Astrocyte (in vitro differentiated cells and primary cell): ENCODE measurements around the gene OR8D1.

ENCODE experiments used
- EZH2 ChIP-seq: IDR thresholded peaks from 2 replicates; pipeline ENCODE4 v1.6.1; 2012; ENCODE audit warnings: mild to moderate bottlenecking, low read length, inconsistent platforms; ENCODE audit not compliant: insufficient read depth
- TF ChIP-seq, protein P1 (sequence below): IDR thresholded peaks from 2 replicates; pipeline ENCODE4 v1.5.1; 2011; ENCODE audit warnings: low read depth, mild to moderate bottlenecking, inconsistent platforms, low read length, moderate library complexity; ENCODE audit not compliant: insufficient read depth

DNA sequence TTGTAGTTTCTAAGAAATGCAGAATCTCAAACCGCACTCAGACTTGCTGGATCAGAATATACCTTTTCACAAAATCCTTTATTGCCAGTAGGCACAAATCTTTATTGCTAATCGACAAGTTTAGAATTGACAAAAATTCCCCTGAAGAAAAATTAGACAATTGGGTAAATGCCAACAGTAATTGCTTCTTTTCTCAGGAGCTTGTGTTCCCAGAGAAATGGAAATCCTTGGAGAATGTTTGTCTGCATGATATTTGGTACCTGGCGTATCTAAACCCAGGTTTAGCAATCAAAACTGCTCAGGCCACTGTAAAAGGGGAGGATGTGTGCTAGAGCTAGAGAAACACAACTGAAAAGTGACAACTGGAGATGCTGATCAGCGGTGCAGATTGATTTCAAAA, 57.7 kb downstream of the OR8D1 start, which contains the start of gene OR8G5:
- TF ChIP-seq, protein P1, sequence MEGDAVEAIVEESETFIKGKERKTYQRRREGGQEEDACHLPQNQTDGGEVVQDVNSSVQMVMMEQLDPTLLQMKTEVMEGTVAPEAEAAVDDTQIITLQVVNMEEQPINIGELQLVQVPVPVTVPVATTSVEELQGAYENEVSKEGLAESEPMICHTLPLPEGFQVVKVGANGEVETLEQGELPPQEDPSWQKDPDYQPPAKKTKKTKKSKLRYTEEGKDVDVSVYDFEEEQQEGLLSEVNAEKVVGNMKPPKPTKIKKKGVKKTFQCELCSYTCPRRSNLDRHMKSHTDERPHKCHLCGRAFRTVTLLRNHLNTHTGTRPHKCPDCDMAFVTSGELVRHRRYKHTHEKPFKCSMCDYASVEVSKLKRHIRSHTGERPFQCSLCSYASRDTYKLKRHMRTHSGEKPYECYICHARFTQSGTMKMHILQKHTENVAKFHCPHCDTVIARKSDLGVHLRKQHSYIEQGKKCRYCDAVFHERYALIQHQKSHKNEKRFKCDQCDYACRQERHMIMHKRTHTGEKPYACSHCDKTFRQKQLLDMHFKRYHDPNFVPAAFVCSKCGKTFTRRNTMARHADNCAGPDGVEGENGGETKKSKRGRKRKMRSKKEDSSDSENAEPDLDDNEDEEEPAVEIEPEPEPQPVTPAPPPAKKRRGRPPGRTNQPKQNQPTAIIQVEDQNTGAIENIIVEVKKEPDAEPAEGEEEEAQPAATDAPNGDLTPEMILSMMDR, result no peak
- TF ChIP-seq EZH2, result no peak
